Tibial nerve (tissue), 4 donors: ENCODE measurements around the gene EPG5. TPM values are rescaled to one million over a fixed set of nuclear protein-coding genes. Genes with fewer than 3 reads are reported as not detected.
"Not testable (repeated sequence)": the region's sequence is repeated elsewhere in the genome, so short reads cannot be mapped to it uniquely, and the experiment has no call there.

Experiments used
- DNase-seq, 2 donors: peaks; one replicate each; pipeline ENCODE4 v3.0.0-alpha.2; 2019; ENCODE audit warnings: low spot score in 2 of 2
- H3K27ac ChIP-seq, 4 donors: fragments of 200-600 bp; sonication (generic) in 3 of 4; one replicate each; pipeline ENCODE4 v1.5.1; 2017 to 2019; ENCODE audit warnings: mild to moderate bottlenecking in 1 of 4
- H3K27me3 ChIP-seq, 2 donors: fragments of 200-600 bp; sonication (generic) in 1 of 2; one replicate each; pipeline versions ENCODE4 v1.5.1 to v1.6.0; 2017 to 2019
- H3K36me3 ChIP-seq, 3 donors: fragments of 200-600 bp; sonication (generic); one replicate each; pipeline ENCODE4 v1.5.1; 2018 to 2019
- H3K4me1 ChIP-seq, 4 donors: fragments of 200-600 bp; sonication (generic) in 3 of 4; one replicate each; pipeline ENCODE4 v1.5.1; 2017 to 2019
- H3K4me3 ChIP-seq, 4 donors: fragments of 200-600 bp; sonication (generic) in 3 of 4; one replicate each; pipeline ENCODE4 v1.5.1; 2017 to 2019; ENCODE audit warnings: mild to moderate bottlenecking in 1 of 4, moderate library complexity in 1 of 4
- H3K9me3 ChIP-seq, 4 donors: fragments of 200-600 bp; sonication (generic) in 3 of 4; one replicate each; pipeline ENCODE4 v1.5.1; 2017 to 2019
- EP300 ChIP-seq, 2 donors: sonication (generic); formaldehyde crosslinking; IDR thresholded peaks; one replicate each; pipeline ENCODE4 v1.6.1; 2017; ENCODE audit warnings: antibody characterized with exemption in 2 of 2, mild to moderate bottlenecking in 1 of 2
- POLR2A ChIP-seq, 2 donors: fragments of 450-650 bp; IDR thresholded peaks; one replicate each; pipeline ENCODE4 v1.6.1; 2017; ENCODE audit warnings: antibody characterized with exemption in 2 of 2, mild to moderate bottlenecking in 2 of 2, moderate library complexity in 2 of 2
- WGBS, 2 donors: methylation state at CpG; one replicate each; pipeline ENCODE4 v1.1.5; 2018; 5-methylcytosine and 5-hydroxymethylcytosine counted together
- total RNA-seq, 4 donors: library from RNA; depleted of rRNA; stranded (reverse); fragments of >200 nt; gene quantifications; one replicate each; pipeline ENCODE4 v1.1.0, GENCODE V29; 2016
- TF ChIP-seq, protein P1 (sequence below), 5 experiments: fragments of 200-600 bp in 3 of 5; fragments of 450-650 bp in 2 of 5; sonication (generic) in 3 of 5; IDR thresholded peaks; one replicate each; pipeline ENCODE4 v1.5.1; 2016 to 2019; ENCODE audit warnings: antibody characterized with exemption in 5 of 5, mild to moderate bottlenecking in 3 of 5, moderate library complexity in 2 of 5

Gene EPG5
- total RNA-seq, 4 donors from 2014 or later, result 26.1 to 48.3 (median 40.6) TPM

DNA sequence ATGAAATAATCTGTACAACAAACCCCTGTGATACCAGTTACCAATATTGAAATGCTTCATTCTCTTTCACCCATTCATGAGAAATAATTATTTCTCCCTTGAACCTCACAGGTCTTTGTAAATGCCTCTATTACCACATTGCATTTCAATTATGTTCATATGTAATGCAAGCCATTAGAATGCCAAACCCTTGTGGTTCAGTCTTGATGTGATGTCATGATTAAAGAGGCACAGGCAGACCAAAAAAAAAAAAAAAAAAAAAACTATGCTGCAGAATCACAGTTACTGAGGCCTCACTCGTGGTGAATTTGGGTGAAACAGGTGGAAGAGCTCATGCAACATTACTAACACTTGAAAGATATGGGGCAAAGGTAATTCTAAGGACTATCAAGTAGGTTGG lies 9.4 kb upstream of the EPG5 start:
- TF ChIP-seq, protein P1, sequence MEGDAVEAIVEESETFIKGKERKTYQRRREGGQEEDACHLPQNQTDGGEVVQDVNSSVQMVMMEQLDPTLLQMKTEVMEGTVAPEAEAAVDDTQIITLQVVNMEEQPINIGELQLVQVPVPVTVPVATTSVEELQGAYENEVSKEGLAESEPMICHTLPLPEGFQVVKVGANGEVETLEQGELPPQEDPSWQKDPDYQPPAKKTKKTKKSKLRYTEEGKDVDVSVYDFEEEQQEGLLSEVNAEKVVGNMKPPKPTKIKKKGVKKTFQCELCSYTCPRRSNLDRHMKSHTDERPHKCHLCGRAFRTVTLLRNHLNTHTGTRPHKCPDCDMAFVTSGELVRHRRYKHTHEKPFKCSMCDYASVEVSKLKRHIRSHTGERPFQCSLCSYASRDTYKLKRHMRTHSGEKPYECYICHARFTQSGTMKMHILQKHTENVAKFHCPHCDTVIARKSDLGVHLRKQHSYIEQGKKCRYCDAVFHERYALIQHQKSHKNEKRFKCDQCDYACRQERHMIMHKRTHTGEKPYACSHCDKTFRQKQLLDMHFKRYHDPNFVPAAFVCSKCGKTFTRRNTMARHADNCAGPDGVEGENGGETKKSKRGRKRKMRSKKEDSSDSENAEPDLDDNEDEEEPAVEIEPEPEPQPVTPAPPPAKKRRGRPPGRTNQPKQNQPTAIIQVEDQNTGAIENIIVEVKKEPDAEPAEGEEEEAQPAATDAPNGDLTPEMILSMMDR (IDR thresholded peaks at IDR 0.05), result no peak
- TF ChIP-seq EP300 (IDR thresholded peaks at IDR 0.05), result no peak
- no peak for TF ChIP-seq POLR2A (IDR thresholded peaks at IDR 0.05)
- Histone ChIP-seq H3K27ac (no peak overlapping the region), H3K4me3 (no peak overlapping the region), H3K9me3 (no peaks in the 10 kb centered on the region), H3K36me3 (no peaks in the 10 kb centered on the region), H3K27me3 (no peaks in the 10 kb centered on the region), H3K4me1 (peaks cover 0 to 6% (median 0%) of the 10 kb centered on the region in 4 donors)
- WGBS, 2 donors, result 38 to 40% methylated on average over 1 of the region's 1 CpG
- DNase-seq, result no peak

DNA sequence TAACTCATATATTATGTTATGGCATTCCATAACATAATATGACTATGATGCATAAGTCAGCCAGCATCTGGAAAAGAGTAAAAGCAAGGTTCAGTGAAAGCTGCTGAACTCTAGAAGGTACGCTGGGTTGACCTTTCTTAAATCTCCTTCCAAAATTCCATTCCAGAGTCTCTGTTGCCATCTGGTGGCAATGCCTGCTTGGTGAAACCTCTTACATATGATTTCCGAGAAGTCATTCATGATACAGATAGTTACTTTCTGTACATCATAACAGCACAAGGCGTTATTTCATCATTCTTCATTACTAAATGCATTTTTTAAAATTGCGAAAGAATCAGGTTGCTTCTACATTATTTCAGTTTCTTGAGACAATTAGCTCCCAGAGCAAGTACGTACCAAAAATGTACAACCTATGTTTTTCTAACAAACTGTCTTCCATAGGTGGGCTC lies 7.0 kb upstream of the EPG5 start:
- Histone ChIP-seq H3K36me3 (no peaks in the 10 kb centered on the region), H3K9me3 (no peaks in the 10 kb centered on the region), H3K27me3 (no peaks in the 10 kb centered on the region), H3K27ac (no peak overlapping the region), H3K4me3 (no peak overlapping the region), H3K4me1 (peaks cover 0 to 6% (median 0%) of the 10 kb centered on the region in 4 donors)
- peak; percentile 31 to 78 for DNase-seq
- TF ChIP-seq POLR2A (IDR thresholded peaks at IDR 0.05) (no peak), EP300 (IDR thresholded peaks at IDR 0.05) (peak in 1 of 2 donors; percentile 39)
- TF ChIP-seq, protein P1 (IDR thresholded peaks at IDR 0.05), result peak; percentile 59 to 75 (median 68)
- 25 to 29% methylated on average over 5 of the region's 5 CpGs for WGBS, 2 donors

DNA sequence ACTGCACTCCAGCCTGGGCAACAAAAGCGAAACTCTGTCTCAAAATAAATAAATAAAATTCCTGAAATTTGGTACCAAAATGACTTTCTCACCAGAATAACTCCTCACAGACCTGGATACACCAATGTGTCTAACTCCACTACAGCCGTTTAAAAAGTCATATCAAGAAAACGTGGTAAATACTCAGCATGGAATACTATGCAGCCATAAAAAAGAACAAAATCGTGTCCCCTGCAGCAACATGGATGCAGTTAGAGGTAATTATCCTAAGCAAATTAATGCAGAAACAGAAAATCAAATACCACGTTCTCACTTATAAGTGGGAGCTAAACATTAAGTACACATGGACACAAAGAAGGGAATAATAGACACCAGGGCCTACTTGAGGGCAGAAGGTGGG lies 2.2 kb downstream of the EPG5 start:
- not testable (repeated sequence) for H3K9me3 ChIP-seq

DNA sequence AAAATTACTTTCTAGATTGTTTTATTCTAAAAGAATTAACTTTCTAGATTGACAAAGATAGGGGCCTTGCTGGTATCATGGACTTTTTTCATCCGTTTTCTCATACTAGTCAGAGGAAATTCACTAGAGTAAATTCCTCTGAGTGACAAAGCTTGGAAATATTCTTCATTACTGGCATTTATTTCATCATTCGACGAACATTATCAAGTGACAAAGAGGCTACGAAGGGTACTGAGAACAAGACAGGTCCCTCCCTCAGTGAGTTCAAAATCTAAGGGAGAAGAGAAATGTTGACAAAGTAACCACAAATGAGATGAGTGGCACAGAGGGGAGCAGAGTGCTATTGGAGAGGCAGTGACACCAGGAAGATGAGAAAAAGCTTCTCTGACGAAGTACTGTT lies 4.3 kb downstream of the EPG5 start:
- Histone ChIP-seq H3K4me3 (no peak overlapping the region), H3K27me3 (no peaks in the 10 kb centered on the region), H3K36me3 (peaks cover 0 to 8% (median 0%) of the 10 kb centered on the region in 3 donors), H3K9me3 (no peaks in the 10 kb centered on the region), H3K27ac (no peak overlapping the region), H3K4me1 (peaks cover 0 to 58% (median 6%) of the 10 kb centered on the region in 4 donors)
- no peak for DNase-seq
- WGBS, 2 donors, result 83 to 88% methylated on average over 5 of the region's 5 CpGs
- no peak for TF ChIP-seq EP300 (IDR thresholded peaks at IDR 0.05)
- TF ChIP-seq POLR2A (IDR thresholded peaks at IDR 0.05), result no peak
- TF ChIP-seq, protein P1 (IDR thresholded peaks at IDR 0.05), result no peak

More for the DNA sequence above, 2.2 kb downstream of the EPG5 start:
- peaks cover 0 to 53% (median 6%) of the 10 kb centered on the region in 4 donors for H3K4me1 ChIP-seq
- not testable (repeated sequence) for DNase-seq, H3K36me3 ChIP-seq, H3K4me3 ChIP-seq, H3K27ac ChIP-seq, H3K27me3 ChIP-seq
- WGBS, 2 donors, result 97 to 99% methylated on average over 5 of the region's 5 CpGs

DNA sequence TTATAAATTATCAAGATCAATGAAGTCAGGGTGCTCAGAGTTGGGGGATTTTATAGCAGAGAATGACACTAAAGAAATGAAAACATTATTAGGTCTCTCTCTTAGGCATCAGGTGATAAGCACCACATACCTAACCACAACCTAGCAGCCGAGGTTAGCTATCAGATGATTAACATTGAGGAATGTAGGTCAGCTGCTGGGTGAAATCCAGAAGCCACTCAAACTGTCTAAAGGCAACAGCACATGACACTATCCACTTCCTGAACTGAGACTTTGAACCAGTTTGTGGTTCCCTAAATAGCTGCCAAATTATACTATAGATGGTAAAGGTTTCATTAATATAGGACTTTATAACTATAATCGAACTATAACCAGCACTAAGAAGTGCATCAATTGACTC lies 4.7 kb downstream of the EPG5 start:
- 53 to 73% methylated on average over 2 of the region's 2 CpGs for WGBS, 2 donors
- no peaks in the 10 kb centered on the region for H3K27me3 ChIP-seq
- peaks cover 0 to 54% (median 6%) of the 10 kb centered on the region in 4 donors for H3K4me1 ChIP-seq
- H3K9me3 ChIP-seq, result no peaks in the 10 kb centered on the region
- TF ChIP-seq, protein P1 (IDR thresholded peaks at IDR 0.05), result no peak
- TF ChIP-seq EP300 (IDR thresholded peaks at IDR 0.05) (no peak), POLR2A (IDR thresholded peaks at IDR 0.05) (no peak)
- H3K4me3 ChIP-seq, result no peak overlapping the region
- no peak for DNase-seq
- H3K36me3 ChIP-seq, result peaks cover 0 to 8% (median 0%) of the 10 kb centered on the region in 3 donors
- H3K27ac ChIP-seq, result no peak overlapping the region

DNA sequence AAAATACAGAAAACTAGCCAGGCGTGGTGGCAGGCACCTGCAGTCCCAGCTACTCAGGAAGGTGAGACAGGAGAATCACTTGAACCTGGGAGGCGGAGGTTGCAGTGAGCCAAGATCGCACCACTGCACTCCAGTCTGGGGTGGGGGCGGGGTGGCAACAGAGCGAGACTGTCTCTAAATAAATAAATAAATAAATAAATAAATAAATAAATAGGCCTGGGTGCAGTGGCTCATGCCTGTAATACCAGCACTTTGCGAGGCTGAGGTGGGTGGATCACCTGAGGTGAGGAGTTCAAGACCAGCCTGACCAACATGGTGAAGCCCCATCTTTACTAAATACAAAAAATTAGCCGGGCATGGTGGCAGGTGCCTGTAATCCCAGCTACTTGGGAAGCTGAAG lies 7.6 kb downstream of the EPG5 start:
- DNase-seq, H3K27me3 ChIP-seq, H3K27ac ChIP-seq, H3K9me3 ChIP-seq, H3K4me3 ChIP-seq: not testable (repeated sequence)
- Histone ChIP-seq H3K4me1 (peaks cover 0 to 36% (median 0%) of the 10 kb centered on the region in 4 donors), H3K36me3 (peaks cover 0 to 20% (median 0%) of the 10 kb centered on the region in 3 donors)
- WGBS, 2 donors, result 97 to 99% methylated on average over 6 to 7 of the region's 7 CpGs
